Progenitor cell of endocrine pancreas (in vitro differentiated cells): ENCODE data around the gene DNAAF5. TPM values are rescaled to one million over a fixed set of nuclear protein-coding genes. Genes with fewer than 3 reads are reported as not detected.

Experiments
- DNase-seq: peaks from one replicate; pipeline ENCODE4 v3.0.0; 2021; ENCODE audit warnings: low spot score; ENCODE audit not compliant: unreplicated experiment
- H3K27ac Mint-ChIP-seq: 2 replicates; pipeline ENCODE4 v1.8.0; 2021; ENCODE audit warnings: mild to moderate bottlenecking, moderate library complexity, mixed read lengths
- H3K27me3 Mint-ChIP-seq: 2 replicates; pipeline ENCODE4 v1.8.0; 2021; ENCODE audit warnings: mixed read lengths
- H3K36me3 Mint-ChIP-seq: 2 replicates; pipeline ENCODE4 v1.8.0; 2022; ENCODE audit warnings: mixed read lengths; ENCODE audit not compliant: insufficient read depth
- H3K4me1 Mint-ChIP-seq: 2 replicates; pipeline ENCODE4 v1.8.0; 2021; ENCODE audit warnings: low read depth, mixed read lengths
- H3K4me3 Mint-ChIP-seq: 2 replicates; pipeline ENCODE4 v1.8.0; 2021; ENCODE audit warnings: low read depth, mild to moderate bottlenecking, moderate library complexity, mixed read lengths
- H3K9me3 Mint-ChIP-seq: 2 replicates; pipeline ENCODE4 v1.8.0; 2021; ENCODE audit warnings: low read depth, mixed read lengths
- total RNA-seq: library from RNA; stranded (reverse); gene quantifications from 2 replicates; pipeline ENCODE4 v1.2.1, GENCODE V29; 2021
- TF ChIP-seq, protein P1 (sequence below): fragments of 200-600 bp; sonication (generic); IDR thresholded peaks from one replicate; pipeline ENCODE4 v1.5.0; 2021; ENCODE audit warnings: antibody characterized with exemption, mild to moderate bottlenecking; ENCODE audit not compliant: unreplicated experiment

DNAAF5 gene
- total RNA-seq, 1 donor from 2014 or later = 51.0 TPM

DNA sequence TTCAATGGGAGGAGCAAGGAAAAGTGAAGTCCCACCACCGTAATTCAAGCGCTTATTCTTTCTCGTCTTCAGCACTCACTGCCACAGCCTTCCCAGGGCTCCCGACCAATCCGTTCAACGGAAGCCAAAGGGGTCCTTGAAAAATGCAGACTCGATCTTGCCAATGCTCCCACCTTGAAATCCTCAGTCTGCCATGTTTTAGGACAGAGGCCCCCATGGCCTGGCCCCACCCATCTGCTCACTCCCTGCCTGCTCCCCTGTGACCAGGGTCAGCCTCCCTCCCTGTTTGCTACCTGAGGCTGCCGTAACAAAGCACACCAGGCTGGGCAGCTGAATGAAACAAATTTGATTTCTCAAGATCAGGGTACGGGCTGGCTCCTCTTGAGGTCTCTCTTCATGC is 3.0 kb upstream of the DNAAF5 start:
- peaks cover 30% of the 10 kb centered on the region for H3K36me3 Mint-ChIP-seq

DNA sequence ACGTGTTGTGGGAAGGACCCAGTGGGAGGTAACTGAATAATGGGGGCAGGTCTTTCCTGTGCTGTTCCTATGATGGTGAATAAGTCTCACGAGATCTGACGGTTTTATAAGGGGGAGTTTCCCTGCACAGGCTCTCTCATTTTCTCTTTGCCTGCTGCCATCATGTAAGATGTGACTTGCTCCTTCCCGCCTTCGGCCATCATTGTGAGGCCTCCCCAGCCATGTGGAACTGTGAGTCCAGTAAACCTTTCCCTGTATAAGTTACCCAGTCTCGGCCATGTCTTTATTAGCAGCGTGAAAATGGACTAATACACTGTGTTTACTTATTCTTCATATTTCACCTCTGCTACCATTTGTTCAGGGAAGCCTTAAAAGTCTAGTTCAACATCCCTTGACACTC is 2.2 kb upstream of the DNAAF5 start:
- no peak for DNase-seq
- Mint-ChIP-seq H3K4me3 (no peak overlapping the region), H3K27ac (peak overlapping the region; percentile 7), H3K9me3 (peaks cover 10% of the 10 kb centered on the region), H3K27me3 (no peaks in the 10 kb centered on the region), H3K36me3 (peaks cover 30% of the 10 kb centered on the region), H3K4me1 (peaks cover 13% of the 10 kb centered on the region)
- TF ChIP-seq, protein P1, sequence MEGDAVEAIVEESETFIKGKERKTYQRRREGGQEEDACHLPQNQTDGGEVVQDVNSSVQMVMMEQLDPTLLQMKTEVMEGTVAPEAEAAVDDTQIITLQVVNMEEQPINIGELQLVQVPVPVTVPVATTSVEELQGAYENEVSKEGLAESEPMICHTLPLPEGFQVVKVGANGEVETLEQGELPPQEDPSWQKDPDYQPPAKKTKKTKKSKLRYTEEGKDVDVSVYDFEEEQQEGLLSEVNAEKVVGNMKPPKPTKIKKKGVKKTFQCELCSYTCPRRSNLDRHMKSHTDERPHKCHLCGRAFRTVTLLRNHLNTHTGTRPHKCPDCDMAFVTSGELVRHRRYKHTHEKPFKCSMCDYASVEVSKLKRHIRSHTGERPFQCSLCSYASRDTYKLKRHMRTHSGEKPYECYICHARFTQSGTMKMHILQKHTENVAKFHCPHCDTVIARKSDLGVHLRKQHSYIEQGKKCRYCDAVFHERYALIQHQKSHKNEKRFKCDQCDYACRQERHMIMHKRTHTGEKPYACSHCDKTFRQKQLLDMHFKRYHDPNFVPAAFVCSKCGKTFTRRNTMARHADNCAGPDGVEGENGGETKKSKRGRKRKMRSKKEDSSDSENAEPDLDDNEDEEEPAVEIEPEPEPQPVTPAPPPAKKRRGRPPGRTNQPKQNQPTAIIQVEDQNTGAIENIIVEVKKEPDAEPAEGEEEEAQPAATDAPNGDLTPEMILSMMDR = no peak

More for the DNA sequence above, 3.0 kb upstream of the DNAAF5 start:
- Mint-ChIP-seq H3K4me3 (no peak overlapping the region), H3K9me3 (peaks cover 10% of the 10 kb centered on the region), H3K4me1 (peaks cover 13% of the 10 kb centered on the region), H3K27ac (no peak overlapping the region), H3K27me3 (no peaks in the 10 kb centered on the region)
- no peak for DNase-seq
- TF ChIP-seq, protein P1 = no peak

DNA sequence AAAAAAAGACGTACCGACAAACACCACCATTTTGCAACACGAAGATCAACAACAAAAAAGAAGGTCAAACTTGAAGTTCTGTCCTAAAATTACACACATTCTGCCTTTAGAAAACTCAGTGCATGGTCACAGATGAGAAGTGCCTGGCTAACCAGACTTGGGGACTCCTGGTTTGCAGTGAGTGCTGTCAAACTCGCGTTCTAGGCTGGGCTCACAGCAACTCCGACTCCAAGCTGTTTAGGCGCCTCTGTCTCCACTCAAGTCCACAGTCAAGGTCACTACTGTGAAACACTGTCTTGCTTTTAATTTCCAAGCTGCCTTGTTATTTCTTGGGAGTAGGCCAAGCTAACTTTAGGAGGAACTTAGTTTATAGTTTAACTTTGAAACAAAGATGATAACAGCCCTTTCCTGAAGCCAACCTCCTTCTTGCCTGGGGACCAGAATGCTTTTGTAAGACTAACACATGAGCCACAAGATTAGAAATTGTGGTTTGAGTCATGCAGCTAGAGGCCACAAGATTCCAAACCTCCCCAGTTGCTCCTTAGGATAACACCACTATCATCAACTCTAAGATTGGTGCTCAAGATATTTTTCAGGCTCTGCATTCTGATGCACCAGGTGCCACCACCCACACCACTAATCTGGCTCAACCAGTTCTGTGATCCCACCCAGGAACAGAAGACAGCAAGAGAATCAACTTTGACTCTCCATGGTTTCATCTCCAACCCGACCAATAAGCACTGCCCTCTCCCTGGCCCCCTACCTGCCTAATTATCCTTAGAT is 1.1 kb upstream of the DNAAF5 start:
- no peak overlapping the region for H3K27ac Mint-ChIP-seq
- H3K36me3 Mint-ChIP-seq = peaks cover 30% of the 10 kb centered on the region
- TF ChIP-seq, protein P1 = no peak
- no peak for DNase-seq
- H3K4me1 Mint-ChIP-seq = peaks cover 13% of the 10 kb centered on the region
- H3K27me3 Mint-ChIP-seq = no peaks in the 10 kb centered on the region
- H3K4me3 Mint-ChIP-seq = peak overlapping the region; percentile 69
- H3K9me3 Mint-ChIP-seq = peaks cover 10% of the 10 kb centered on the region

DNA sequence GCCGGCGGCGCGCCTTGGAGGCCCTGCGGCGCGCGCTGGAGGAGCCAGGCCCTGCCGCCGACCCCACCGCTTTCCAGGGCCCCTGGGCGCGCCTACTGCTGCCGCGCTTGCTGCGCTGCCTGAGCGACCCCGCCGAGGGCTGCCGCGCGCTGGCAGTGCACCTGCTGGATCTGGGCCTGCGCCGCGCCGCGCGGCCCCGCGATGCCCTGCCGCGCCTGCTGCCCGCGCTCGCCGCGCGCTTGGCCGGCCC is 280 bp downstream of the DNAAF5 start:
- H3K27me3 Mint-ChIP-seq = no peaks in the 10 kb centered on the region
- peaks cover 13% of the 10 kb centered on the region for H3K4me1 Mint-ChIP-seq
- H3K4me3 Mint-ChIP-seq = no peak overlapping the region
- H3K36me3 Mint-ChIP-seq = peaks cover 26% of the 10 kb centered on the region
- DNase-seq = no peak
- no peak overlapping the region for H3K27ac Mint-ChIP-seq
- H3K9me3 Mint-ChIP-seq = peaks cover 2% of the 10 kb centered on the region
- TF ChIP-seq, protein P1 = no peak

DNA sequence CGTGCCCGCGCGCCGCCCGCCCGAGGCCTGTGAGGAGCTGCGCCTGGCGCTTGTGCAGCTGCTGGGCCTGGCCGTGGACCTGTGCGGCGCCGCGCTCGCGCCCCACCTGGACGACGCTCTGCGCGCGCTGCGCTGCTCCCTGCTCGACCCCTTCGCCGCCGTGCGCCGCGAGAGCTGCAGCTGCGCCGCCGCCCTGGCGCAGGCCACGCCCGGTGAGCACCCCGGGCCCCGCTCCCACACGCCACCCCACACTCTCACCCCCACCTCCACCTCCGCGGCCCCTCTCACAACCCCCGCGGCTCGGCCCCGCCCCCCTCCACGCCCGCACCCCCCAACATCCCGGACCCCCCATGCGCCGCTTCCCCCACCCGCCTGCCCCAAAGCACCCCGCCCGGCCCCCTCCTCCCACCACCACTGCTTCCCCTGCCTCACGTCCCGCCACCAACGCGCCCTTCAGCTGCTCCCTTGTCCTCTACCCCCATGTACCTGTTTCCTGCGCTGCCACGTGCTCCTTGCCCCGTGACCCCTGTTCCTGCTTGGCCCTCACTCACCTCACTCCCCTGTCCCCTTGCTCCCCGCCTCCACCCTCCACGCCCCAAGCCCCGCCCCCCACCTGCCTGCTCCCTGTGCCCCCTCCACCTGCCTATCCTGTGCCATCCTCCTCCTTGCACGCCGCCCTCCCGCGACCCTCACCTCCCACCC is 756 bp downstream of the DNAAF5 start, which contains the start of gene PRKAR1B:
Gene PRKAR1B, minus strand, starts transcription at position 178 of the 702 bp plus-strand sequence. CDS start 15,776 bp downstream, outside the sequence.
- Mint-ChIP-seq H3K9me3 (no peaks in the 10 kb centered on the region), H3K27ac (peak within 1 kb of the TSS; percentile 71), H3K4me3 (peak within 1 kb of the TSS; percentile 80), H3K4me1 (peaks cover 13% of the 10 kb centered on the region), H3K36me3 (peaks cover 24% of the 10 kb centered on the region), H3K27me3 (no peaks in the 10 kb centered on the region)
- TF ChIP-seq, protein P1 = no peak
- DNase-seq = no peak
